CD4-positive, alpha-beta T cell treated with Interleukin-4 for 1 hour (primary cell): ENCODE results near the gene WDR35.
A peak's percentile ranks its signal among the peaks of the same experiment; 100 is the strongest.
"Not testable (repeated sequence)": the region's sequence is repeated elsewhere in the genome, so short reads cannot be mapped to it uniquely, and the experiment has no call there.

Source experiments
- DNase-seq, 2 donors: peaks; one replicate each; pipeline ENCODE4 v3.0.0-alpha.2; 2020 to 2022

The WDR35 gene

DNA sequence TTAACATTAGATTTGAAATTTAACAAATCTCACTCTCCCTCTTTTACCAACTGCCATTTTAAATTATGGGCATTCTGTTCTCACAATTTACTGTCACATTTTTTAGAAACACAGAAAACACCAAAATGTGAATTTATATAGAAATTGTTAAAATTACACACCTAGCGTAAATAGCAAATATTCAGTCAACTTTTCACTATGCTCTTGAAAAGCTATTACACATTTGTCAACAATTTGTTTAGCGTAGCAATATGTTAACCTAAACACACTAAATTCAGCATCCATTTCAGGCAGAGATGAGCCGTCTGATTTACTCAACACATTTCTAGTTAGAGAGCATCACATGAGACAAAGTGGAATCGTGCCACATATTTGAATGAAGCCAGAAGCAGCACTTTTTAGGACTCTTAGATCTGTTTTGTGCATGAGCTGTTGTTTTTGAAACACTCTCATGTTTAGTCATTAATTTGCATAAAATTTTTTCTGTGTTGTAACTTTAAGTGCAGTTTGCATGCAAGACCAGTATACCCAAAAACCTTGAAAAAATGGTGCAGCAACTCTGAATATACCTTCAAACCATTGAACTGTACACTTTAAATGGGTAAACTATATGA lies 96.3 kb downstream of the WDR35 start:
- DNase-seq: no peak

- peak; percentile 26 to 72 for DNase-seq
These were observed 97.9 kb downstream of the WDR35 start for GRCh38 chr2:19891971-19892370.

- DNase-seq: no peak
These were observed 99.8 kb downstream of the WDR35 start for GRCh38 chr2:19890104-19890503.

- DNase-seq: no peak
These were observed 101.1 kb downstream of the WDR35 start for GRCh38 chr2:19888831-19889230.

GRCh38 chr2:19887510-19887909 lies 102.4 kb downstream of the WDR35 start:
- no peak for DNase-seq

- DNase-seq: no peak
These were observed 103.6 kb downstream of the WDR35 start for GRCh38 chr2:19886261-19886660.

GRCh38 chr2:19885791-19886190 lies 104.1 kb downstream of the WDR35 start:
- DNase-seq: no peak

DNA sequence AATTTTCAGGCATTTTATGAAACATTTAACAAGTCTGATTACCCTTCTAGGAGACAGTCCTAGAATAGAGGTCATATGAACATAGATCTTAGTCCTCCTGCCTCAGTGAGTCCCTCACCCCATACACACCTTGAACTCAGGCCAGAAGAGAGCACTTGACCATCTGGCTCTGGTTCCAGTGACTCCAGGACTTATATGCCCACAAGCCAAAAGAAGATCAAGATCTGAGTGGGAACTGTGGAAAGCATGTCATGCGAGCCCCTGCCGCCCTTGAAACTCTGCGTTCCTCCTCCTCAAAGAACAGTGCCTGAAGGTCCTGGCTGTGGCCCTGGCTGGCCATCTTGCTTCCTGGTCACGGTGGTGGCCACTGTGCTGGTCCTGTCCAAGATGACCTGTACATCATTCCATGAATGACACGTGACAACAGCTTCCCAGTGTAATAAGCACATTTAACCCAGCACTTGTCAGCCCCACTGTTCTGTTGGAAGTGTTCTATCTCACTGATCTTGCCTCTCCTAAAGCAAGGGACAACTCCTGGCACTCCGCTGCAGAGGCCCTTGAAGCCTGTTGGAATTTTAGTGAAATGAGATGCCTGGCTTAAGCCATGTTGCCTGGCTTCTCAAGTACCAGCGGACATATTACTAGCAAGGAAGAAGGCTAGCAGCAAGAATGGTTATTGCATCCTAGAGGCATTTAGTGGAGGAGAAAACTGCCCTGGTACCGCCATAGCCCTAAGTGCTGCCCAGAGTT lies 105.8 kb downstream of the WDR35 start:
- DNase-seq: no peak

DNA sequence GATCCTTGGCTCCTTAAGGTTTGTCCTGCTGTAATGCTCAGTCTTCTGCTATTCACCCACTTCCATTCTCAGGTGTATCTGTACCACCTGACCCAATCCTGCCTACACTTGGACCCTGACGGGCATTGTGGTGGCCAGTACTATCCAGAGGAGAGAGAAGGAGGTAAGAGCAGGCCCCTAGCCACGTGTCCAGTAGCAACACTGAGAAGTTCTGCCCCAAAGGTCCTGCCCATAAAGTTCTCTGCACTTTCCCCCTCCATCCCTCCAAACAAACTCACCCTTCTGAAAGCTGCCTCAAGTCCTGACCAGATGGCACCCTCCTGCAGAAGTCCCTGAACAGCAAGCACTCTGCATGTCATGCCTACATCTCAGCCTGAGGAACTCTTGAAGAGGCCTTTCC lies 106.4 kb downstream of the WDR35 start:
- no peak for DNase-seq

DNA sequence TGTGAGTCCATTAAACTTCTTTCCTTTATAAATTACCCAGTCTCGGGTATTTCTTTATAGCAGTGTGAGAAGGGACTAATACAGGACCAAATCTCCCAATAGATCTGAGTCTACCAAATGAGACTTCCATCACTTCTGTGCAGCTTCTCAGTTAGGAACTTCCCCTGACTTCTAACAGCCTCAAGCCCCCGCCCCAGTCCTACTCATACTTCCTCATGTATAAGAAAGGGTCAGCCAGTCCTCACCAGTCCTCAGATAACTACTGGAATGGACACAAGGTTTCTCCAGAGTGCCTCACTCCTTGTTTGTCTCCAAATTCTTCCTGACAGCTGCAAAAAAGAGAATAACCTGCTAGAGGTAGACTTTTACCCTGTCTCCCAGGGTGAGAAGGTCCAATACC lies 107.6 kb downstream of the WDR35 start:
- no peak for DNase-seq

DNA sequence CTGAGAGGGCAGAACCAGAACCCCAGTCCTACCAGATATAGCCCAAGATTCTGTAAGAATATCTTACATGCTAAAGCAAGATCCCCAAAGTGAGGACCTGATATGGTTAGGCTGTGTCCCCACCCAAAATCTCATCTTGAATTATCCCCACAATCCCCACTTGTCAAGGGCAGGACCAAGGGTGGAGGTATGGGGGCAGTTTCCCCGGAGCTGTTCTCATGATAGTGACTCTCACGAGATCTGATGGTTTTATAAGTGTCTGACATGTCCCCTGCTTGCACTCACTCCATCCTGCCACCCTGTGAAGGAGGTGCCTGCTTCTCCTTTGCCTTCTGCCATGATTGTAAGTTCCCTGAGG lies 108.0 kb downstream of the WDR35 start:
- no peak for DNase-seq

DNA sequence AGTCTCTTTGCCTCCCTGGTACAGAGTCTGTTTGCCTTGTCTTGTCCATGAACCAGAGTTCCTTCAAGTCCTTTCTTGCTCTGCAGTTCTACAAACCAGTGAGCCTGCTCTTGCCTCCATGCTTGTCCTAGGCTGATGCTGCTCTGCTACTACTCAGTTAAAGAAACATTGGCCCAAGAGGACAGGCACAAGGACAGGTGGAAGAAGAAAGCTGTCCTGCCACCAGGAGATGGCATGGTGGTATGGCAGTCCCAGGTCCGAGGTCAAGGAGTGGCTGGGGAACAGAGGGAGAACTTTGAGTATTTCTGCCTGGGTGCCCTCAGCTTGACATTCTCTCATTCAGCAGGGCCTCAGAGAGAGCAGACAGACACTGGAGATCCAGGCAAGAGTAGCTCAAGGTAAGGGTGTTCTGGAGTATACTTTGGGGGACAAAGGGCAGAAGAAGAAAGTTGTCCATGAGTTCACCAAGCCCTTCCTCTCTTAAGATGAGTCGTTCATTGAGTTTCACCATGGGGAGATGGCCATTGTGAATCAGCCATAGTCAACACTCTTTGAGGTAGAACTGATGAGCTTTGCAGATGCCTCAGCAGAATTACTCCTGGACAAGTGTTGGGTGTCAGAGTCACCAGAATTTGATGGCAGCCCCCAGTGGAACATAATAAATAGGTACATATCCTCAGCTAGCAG lies 108.5 kb downstream of the WDR35 start:
- DNase-seq: no peak

- not testable (repeated sequence) for DNase-seq
These were observed 109.7 kb downstream of the WDR35 start for GRCh38 chr2:19880191-19880590.

DNA sequence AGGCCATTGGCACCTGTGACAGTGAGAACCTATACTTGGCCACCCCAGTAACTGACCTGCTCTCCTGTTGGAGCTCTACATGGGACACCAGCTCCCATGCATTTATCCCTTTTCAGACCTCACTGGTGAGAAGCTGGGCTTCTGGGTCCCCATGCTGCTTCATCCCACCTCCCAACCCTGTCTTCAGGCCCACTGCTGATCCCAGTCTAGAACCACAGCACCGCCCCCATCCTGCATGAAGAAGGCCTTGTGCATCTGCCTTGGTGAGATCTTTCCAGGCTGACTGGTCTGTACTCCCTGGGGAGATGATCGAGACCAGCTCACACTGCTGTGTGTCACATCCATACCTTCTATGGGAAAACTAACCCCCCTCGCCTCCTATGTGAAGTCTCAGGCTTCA lies 110.8 kb downstream of the WDR35 start:
- no peak for DNase-seq

- no peak for DNase-seq
These were observed 111.4 kb downstream of the WDR35 start for GRCh38 chr2:19878268-19879046.

DNA sequence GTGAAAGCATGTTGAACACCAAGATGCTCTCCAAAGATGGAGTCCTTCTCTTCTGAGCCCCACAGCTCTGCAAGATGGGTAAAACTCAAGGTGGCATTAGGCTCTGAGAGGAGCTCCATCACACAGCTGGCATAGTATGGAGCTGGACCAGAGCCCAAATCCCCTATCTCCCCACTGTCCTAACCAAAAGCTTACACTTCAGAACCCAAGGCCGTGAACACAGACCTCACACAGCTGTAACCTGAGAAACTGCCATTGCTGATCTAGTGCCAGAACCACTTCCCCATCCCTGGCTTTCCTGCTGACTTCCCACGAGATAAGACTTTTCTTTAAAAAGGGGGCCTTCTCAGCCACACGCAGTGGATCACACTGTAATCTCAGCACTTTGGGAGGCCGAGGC lies 113.2 kb downstream of the WDR35 start:
- DNase-seq: no peak

- DNase-seq: no peak
These were observed 114.6 kb downstream of the WDR35 start for GRCh38 chr2:19875280-19875679.

GRCh38 chr2:19874726-19875125 lies 115.2 kb downstream of the WDR35 start:
- DNase-seq: no peak

DNA sequence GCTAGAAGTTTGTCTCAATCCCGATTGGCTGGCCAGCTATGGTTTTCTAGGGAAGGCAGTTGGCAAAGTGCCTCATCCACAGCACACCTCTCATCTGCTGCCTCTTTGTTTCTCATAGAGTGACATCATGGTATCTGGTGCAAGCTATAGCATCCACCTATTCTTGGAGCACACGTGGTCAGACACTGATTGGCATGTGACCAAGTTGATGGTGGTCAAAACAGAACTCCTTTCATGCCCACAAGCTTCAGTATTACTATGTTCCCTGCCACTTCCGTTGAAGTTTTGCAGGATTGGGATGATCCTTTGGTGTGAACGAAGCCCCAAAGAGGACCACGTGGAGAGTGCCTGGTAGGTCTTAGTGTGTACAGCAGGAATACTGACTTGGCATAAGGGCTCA lies 116.9 kb downstream of the WDR35 start:
- no peak for DNase-seq

GRCh38 chr2:19872302-19872701 lies 117.6 kb downstream of the WDR35 start:
- DNase-seq: no peak

DNA sequence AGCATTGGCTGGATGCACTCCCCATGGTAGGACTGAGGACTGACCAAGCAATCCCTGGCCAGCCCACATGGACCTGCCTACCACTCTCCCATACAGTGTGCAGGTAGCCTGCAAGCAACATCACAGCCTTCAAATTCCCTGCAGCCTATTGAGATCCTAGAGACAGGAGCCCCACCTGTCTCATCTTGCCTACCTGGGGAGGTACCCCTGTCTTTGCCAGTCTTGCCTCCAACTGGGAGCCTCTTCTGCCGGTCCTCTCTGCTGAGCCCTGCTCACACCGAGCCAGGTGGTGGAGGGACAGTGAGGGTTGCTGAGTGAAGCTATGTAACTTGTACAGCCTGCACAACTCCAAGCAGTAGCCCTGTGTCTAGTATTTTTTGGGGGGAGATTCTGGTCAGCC lies 118.1 kb downstream of the WDR35 start:
- DNase-seq: no peak

GRCh38 chr2:19870792-19871191 lies 119.1 kb downstream of the WDR35 start:
- DNase-seq: no peak
